ENCODE data around the gene WDR1.

GRCh38 chr4:10093271-10093621 lies 23.4 kb downstream of the WDR1 start:
- no peak for TF ChIP-seq EZH2phosphoT487 (IDR thresholded peaks at IDR 0.05; ENCODE audit: borderline replicate concordance)
- TF ChIP-seq CTCF (IDR thresholded peaks at IDR 0.05 in 2 of 3, conservative IDR thresholded peaks at IDR 0.05 in 1 of 3; ENCODE audit: borderline replicate concordance in 1 of 3, insufficient read depth in 1 of 3, low read depth in 2 of 3, low read length in 2 of 3) = no peak
- no peak for TF ChIP-seq TCF7L2 (IDR thresholded peaks at IDR 0.05; ENCODE audit: borderline replicate concordance, extremely low read depth, insufficient read depth, insufficient read length)
- TF ChIP-seq RAD21 (IDR thresholded peaks at IDR 0.05; ENCODE audit: low read depth) = no peak
- TF ChIP-seq POLR2A (IDR thresholded peaks at IDR 0.05; ENCODE audit: borderline replicate concordance, extremely low read depth, insufficient read depth, insufficient read length) = no peak
- no peak for TF ChIP-seq MAX (IDR thresholded peaks at IDR 0.05)
- no peak for TF ChIP-seq CBX3 (IDR thresholded peaks at IDR 0.05; ENCODE audit: low read depth)
- no peak for TF ChIP-seq ZNF274 (IDR thresholded peaks at IDR 0.05; ENCODE audit: low read depth, low read length)
